WTC11 (cell line): ENCODE data around the gene ZNF892. TPM values are rescaled to one million over a fixed set of nuclear protein-coding genes. Genes with fewer than 3 reads are reported as not detected.
A peak's percentile ranks its signal among the peaks of the same experiment; 100 is the strongest.

ENCODE experiments used
- ATAC-seq: fragments of 200-7000 bp; cut with Tn5 transposase; 2 replicates; pipeline ENCODE4 v1.10.0; 2021; ENCODE audit warnings: mild to moderate bottlenecking, moderate library complexity
- CTCF ChIA-PET: fragments of 300-600 bp; sonication (Branson Sonifier 250); formaldehyde crosslinking; loops from one replicate; lab custom pipeline; 2021; ENCODE audit warnings: antibody characterized with exemption; lab: Charles Lee
- POLR2A ChIA-PET: fragments of 350-600 bp; sonication (Branson Sonifier 250); formaldehyde crosslinking; loops from one replicate; lab custom pipeline; 2021; ENCODE audit warnings: antibody characterized with exemption; lab: Charles Lee
- DNase-seq: peaks from one replicate; pipeline ENCODE4 v3.0.0; 2021; ENCODE audit warnings: low spot score
- H3K27ac Mint-ChIP-seq: 2 replicates; pipeline ENCODE4 v1.8.0; 2021; ENCODE audit warnings: mixed read lengths
- H3K27me3 Mint-ChIP-seq: 2 replicates; pipeline ENCODE4 v1.8.0; 2021; ENCODE audit warnings: low read depth, mild to moderate bottlenecking, moderate library complexity, mixed read lengths
- H3K36me3 Mint-ChIP-seq: 2 replicates; pipeline ENCODE4 v1.8.0; 2021; ENCODE audit warnings: mixed read lengths
- H3K4me1 Mint-ChIP-seq: 2 replicates; pipeline ENCODE4 v1.8.0; 2022; ENCODE audit warnings: mixed read lengths
- H3K4me3 Mint-ChIP-seq: 2 replicates; pipeline ENCODE4 v1.8.0; 2021; ENCODE audit warnings: mild to moderate bottlenecking, moderate library complexity, mixed read lengths
- H3K9me3 Mint-ChIP-seq: 2 replicates; pipeline ENCODE4 v1.8.0; 2021; ENCODE audit warnings: mixed read lengths
- ATF3 ChIP-seq: sonication (generic); formaldehyde crosslinking; conservative IDR thresholded peaks from 2 replicates; pipeline ENCODE4 v1.8.1; 2022; ENCODE audit warnings: mild to moderate bottlenecking, missing genetic modification reagents
- E2F1 ChIP-seq: sonication (generic); formaldehyde crosslinking; IDR thresholded peaks from 2 replicates; pipeline ENCODE4 v1.8.0; 2022; ENCODE audit warnings: mild to moderate bottlenecking, missing genetic modification reagents
- ETV6 ChIP-seq: sonication (generic); formaldehyde crosslinking; IDR thresholded peaks from 2 replicates; pipeline ENCODE4 v1.8.1; 2022; ENCODE audit warnings: mild to moderate bottlenecking, missing genetic modification reagents
- FOXJ3 ChIP-seq: sonication (generic); formaldehyde crosslinking; IDR thresholded peaks from 2 replicates; pipeline ENCODE4 v1.9.0; 2021; ENCODE audit warnings: missing genetic modification reagents, mild to moderate bottlenecking, borderline replicate concordance
- FOXK1 ChIP-seq: sonication (generic); formaldehyde crosslinking; IDR thresholded peaks from 2 replicates; pipeline ENCODE4 v1.8.0; 2022; ENCODE audit warnings: mild to moderate bottlenecking, moderate library complexity, missing genetic modification reagents
- HMGA2 ChIP-seq: fragments of 250-450 bp; sonication (Bioruptor Pico); IDR thresholded peaks from 2 replicates; pipeline ENCODE4 v1.4.0; 2021; ENCODE audit warnings: mild to moderate bottlenecking, moderate library complexity
- MYBL2 ChIP-seq: sonication (generic); formaldehyde crosslinking; IDR thresholded peaks from 2 replicates; pipeline ENCODE4 v1.8.1; 2023; ENCODE audit warnings: mild to moderate bottlenecking, moderate library complexity, missing genetic modification reagents
- NFYB ChIP-seq: sonication (generic); formaldehyde crosslinking; conservative IDR thresholded peaks from 2 replicates; pipeline ENCODE4 v1.8.0; 2022; ENCODE audit warnings: low read depth, missing genetic modification reagents
- SMAD3 ChIP-seq: sonication (generic); formaldehyde crosslinking; IDR thresholded peaks from 2 replicates; pipeline ENCODE4 v1.8.0; 2022; ENCODE audit warnings: missing genetic modification reagents, mild to moderate bottlenecking, borderline replicate concordance
- SP1 ChIP-seq: sonication (generic); formaldehyde crosslinking; conservative IDR thresholded peaks from 2 replicates; pipeline ENCODE4 v1.8.1; 2022; ENCODE audit warnings: missing genetic modification reagents
- TCF7 ChIP-seq: sonication (generic); formaldehyde crosslinking; IDR thresholded peaks from 2 replicates; pipeline ENCODE4 v1.8.0; 2022; ENCODE audit warnings: mild to moderate bottlenecking, low read depth, missing genetic modification reagents, moderate library complexity
- TEAD4 ChIP-seq: sonication (generic); formaldehyde crosslinking; IDR thresholded peaks from 2 replicates; pipeline ENCODE4 v1.8.0; 2022; ENCODE audit warnings: mild to moderate bottlenecking, missing genetic modification reagents
- ZBTB21 ChIP-seq: sonication (generic); formaldehyde crosslinking; IDR thresholded peaks from 2 replicates; pipeline ENCODE4 v1.8.1; 2023; ENCODE audit warnings: mild to moderate bottlenecking, missing genetic modification reagents, borderline replicate concordance
- ZNF281 ChIP-seq: sonication (generic); formaldehyde crosslinking; IDR thresholded peaks from 2 replicates; pipeline ENCODE4 v1.8.0; 2023; ENCODE audit warnings: mild to moderate bottlenecking, missing genetic modification reagents
- ZNF317 ChIP-seq: sonication (generic); formaldehyde crosslinking; IDR thresholded peaks from 2 replicates; pipeline ENCODE4 v1.8.1; 2023; ENCODE audit warnings: low read depth, mild to moderate bottlenecking, moderate library complexity, missing genetic modification reagents, borderline replicate concordance
- ZNF396 ChIP-seq: fragments of 250-450 bp; sonication (Bioruptor Pico); IDR thresholded peaks from 2 replicates; pipeline ENCODE4 v1.8.0; 2021; ENCODE audit warnings: mild to moderate bottlenecking, moderate library complexity, borderline replicate concordance
- ZNF425 ChIP-seq: fragments of 250-450 bp; sonication (Bioruptor Pico); conservative IDR thresholded peaks from 2 replicates; pipeline ENCODE4 v1.9.0; 2021; ENCODE audit warnings: mild to moderate bottlenecking
- total RNA-seq: library from RNA; stranded (reverse); gene quantifications from 3 replicates; pipeline ENCODE4 v1.2.3, GENCODE V29; 2021
- TF ChIP-seq, protein P1 (sequence below): sonication (generic); formaldehyde crosslinking; IDR thresholded peaks from 2 replicates; pipeline ENCODE4 v1.8.1; 2023; ENCODE audit warnings: mild to moderate bottlenecking, missing genetic modification reagents, borderline replicate concordance
- TF ChIP-seq, protein P2 (sequence below): sonication (generic); formaldehyde crosslinking; IDR thresholded peaks from 2 replicates; pipeline ENCODE4 v1.8.0; 2022; ENCODE audit warnings: mild to moderate bottlenecking, missing genetic modification reagents
- TF ChIP-seq, protein P3 (sequence below): fragments of 250-450 bp; sonication (Bioruptor Pico); IDR thresholded peaks from 2 replicates; pipeline ENCODE4 v1.9.0; 2021; ENCODE audit warnings: moderate library complexity, mild to moderate bottlenecking, inconsistent platforms, borderline replicate concordance
- TF ChIP-seq, protein P4 (sequence below): sonication (generic); formaldehyde crosslinking; IDR thresholded peaks from 2 replicates; pipeline ENCODE4 v1.8.1; 2022; ENCODE audit warnings: mild to moderate bottlenecking, moderate library complexity, missing genetic modification reagents

The ZNF892 gene
- total RNA-seq, 1 experiment from 2014 or later: 9.4 TPM

- 0 out of 2 replicates have a peak, but pooled peaks have one; percentile 76 for TF ChIP-seq ZBTB21
- no peak for TF ChIP-seq ZNF396 (CRISPR knock-in tag)
- TF ChIP-seq SP1 (CRISPR knock-in tag): no peak
- TF ChIP-seq ATF3: no peak
- 0 out of 2 replicates have a peak, but pooled peaks have one; percentile 22 for TF ChIP-seq MYBL2 (CRISPR knock-in tag)
- TF ChIP-seq ZNF317 (CRISPR knock-in tag): 0 out of 2 replicates have a peak, but pooled peaks have one; percentile 10
- TF ChIP-seq HMGA2 (CRISPR knock-in tag): no peak
- peak; percentile 84; the same call in 1 of the 2 replicates for TF ChIP-seq FOXK1 (CRISPR knock-in tag)
- TF ChIP-seq ZNF425: no peak
- TF ChIP-seq ETV6 (CRISPR knock-in tag): 0 out of 2 replicates have a peak, but pooled peaks have one; percentile 53
- TF ChIP-seq, protein P1, sequence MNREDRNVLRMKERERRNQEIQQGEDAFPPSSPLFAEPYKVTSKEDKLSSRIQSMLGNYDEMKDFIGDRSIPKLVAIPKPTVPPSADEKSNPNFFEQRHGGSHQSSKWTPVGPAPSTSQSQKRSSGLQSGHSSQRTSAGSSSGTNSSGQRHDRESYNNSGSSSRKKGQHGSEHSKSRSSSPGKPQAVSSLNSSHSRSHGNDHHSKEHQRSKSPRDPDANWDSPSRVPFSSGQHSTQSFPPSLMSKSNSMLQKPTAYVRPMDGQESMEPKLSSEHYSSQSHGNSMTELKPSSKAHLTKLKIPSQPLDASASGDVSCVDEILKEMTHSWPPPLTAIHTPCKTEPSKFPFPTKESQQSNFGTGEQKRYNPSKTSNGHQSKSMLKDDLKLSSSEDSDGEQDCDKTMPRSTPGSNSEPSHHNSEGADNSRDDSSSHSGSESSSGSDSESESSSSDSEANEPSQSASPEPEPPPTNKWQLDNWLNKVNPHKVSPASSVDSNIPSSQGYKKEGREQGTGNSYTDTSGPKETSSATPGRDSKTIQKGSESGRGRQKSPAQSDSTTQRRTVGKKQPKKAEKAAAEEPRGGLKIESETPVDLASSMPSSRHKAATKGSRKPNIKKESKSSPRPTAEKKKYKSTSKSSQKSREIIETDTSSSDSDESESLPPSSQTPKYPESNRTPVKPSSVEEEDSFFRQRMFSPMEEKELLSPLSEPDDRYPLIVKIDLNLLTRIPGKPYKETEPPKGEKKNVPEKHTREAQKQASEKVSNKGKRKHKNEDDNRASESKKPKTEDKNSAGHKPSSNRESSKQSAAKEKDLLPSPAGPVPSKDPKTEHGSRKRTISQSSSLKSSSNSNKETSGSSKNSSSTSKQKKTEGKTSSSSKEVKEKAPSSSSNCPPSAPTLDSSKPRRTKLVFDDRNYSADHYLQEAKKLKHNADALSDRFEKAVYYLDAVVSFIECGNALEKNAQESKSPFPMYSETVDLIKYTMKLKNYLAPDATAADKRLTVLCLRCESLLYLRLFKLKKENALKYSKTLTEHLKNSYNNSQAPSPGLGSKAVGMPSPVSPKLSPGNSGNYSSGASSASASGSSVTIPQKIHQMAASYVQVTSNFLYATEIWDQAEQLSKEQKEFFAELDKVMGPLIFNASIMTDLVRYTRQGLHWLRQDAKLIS (CRISPR knock-in tag): no peak
- TF ChIP-seq TCF7 (CRISPR knock-in tag): no peak
- TF ChIP-seq, protein P2, sequence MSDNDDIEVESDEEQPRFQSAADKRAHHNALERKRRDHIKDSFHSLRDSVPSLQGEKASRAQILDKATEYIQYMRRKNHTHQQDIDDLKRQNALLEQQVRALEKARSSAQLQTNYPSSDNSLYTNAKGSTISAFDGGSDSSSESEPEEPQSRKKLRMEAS (CRISPR knock-in tag): peak; percentile 90
- TF ChIP-seq, all 79 proteins: peak for 17
These were observed at the start of gene ZNF892 (continued) for GRCh38 chr2:95207111-95207961.

DNA sequence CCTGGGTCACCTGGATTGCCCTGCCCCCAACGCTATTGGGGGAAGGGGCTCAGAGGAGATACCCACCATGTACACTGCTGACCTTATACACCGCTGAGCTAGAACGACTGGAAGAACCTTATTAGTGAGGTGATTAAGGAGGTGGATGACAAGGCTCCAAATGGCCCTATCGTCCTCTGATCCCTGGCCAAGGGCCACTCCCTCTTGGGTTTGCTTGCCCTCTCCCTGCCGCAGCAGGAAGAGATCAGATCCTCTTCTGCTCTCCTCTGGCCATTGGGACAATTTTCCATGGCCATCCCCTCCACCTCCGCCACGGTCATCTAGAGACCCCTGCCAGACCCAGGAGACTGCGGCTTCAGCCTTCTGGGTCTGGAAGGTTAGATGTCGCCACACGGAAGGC lies 48.9 kb upstream of the ZNF892 start:
- ATAC-seq: no peak
- peaks cover 17% of the 10 kb centered on the region for H3K27me3 Mint-ChIP-seq
- peaks cover 31% of the 10 kb centered on the region for H3K36me3 Mint-ChIP-seq
- POLR2A ChIA-PET: no interaction called here
- H3K4me3 Mint-ChIP-seq: peak overlapping the region; percentile 79
- peaks cover 7% of the 10 kb centered on the region for H3K9me3 Mint-ChIP-seq
- no peak for TF ChIP-seq NFYB (CRISPR knock-in tag)
- TF ChIP-seq FOXJ3 (CRISPR knock-in tag): no peak
- TF ChIP-seq, protein P3, sequence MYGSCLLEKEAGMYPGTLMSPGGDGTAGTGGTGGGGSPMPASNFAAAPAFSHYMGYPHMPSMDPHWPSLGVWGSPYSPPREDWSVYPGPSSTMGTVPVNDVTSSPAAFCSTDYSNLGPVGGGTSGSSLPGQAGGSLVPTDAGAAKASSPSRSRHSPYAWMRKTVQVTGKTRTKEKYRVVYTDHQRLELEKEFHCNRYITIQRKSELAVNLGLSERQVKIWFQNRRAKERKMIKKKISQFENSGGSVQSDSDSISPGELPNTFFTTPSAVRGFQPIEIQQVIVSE (CRISPR knock-in tag): no peak
- no peak for TF ChIP-seq ZNF281 (CRISPR knock-in tag)
- TF ChIP-seq, protein P4, sequence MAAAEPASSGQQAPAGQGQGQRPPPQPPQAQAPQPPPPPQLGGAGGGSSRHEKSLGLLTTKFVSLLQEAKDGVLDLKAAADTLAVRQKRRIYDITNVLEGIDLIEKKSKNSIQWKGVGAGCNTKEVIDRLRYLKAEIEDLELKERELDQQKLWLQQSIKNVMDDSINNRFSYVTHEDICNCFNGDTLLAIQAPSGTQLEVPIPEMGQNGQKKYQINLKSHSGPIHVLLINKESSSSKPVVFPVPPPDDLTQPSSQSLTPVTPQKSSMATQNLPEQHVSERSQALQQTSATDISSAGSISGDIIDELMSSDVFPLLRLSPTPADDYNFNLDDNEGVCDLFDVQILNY (CRISPR knock-in tag): no peak
- no peak for TF ChIP-seq E2F1 (CRISPR knock-in tag)
- no peak for TF ChIP-seq SMAD3
- no peak for TF ChIP-seq TEAD4 (CRISPR knock-in tag)
- CTCF ChIA-PET: interaction anchor here (1.9 kb wide), 1 partner anchor 79 kb away, joined by 7 read pairs; no protein-coding TSS in a partner anchor
- H3K27ac Mint-ChIP-seq: no peak overlapping the region
- no peak for DNase-seq
- peaks cover 9% of the 10 kb centered on the region for H3K4me1 Mint-ChIP-seq
